Epithelial cell of proximal tubule (primary cell): ENCODE measurements around the gene GTF3C5. TPM values are rescaled to one million over a fixed set of nuclear protein-coding genes. Genes with fewer than 3 reads are reported as not detected.

Source experiments
- DNase-seq: peaks from one replicate; pipeline ENCODE4 v3.0.0-alpha.2; 2011; ENCODE audit warnings: low read depth
- H3K4me3 ChIP-seq: 2 replicates; pipeline ENCODE4 v1.5.1; 2011; ENCODE audit warnings: low read depth, mild to moderate bottlenecking, low read length
- total RNA-seq: library from RNA; depleted of rRNA; stranded (reverse); fragments of >200 nt; gene quantifications from 2 replicates; pipeline ENCODE4 v1.2.3, GENCODE V29; 2015
- TF ChIP-seq, protein P1 (sequence below): conservative IDR thresholded peaks from 2 replicates; pipeline ENCODE4 v1.5.1; 2012; ENCODE audit warnings: low read depth, mild to moderate bottlenecking, low read length

Gene GTF3C5
- total RNA-seq, 1 donor from 2014 or later: 112 TPM

DNA sequence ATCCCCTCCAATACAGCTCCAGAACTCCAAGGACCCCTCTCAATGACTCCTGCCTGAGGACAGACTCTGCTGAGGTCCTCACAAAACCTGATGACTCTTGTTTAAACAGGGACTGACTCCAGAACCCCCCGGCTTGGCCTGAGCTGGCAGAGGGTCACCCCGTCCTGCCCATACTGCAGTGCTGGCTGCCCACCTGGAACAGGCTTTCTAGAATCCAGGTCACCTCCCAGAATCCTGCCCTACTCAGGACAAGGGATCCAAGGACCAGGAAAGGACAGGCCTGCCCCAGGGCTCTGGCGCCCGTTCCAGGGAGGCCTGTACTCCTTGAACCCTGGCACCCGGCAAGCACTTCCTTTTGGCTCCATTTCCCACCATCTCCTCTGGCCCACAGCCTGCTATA, 68.1 kb downstream of the GTF3C5 start:
- DNase-seq: no peak
- no peak overlapping the region for H3K4me3 ChIP-seq
- TF ChIP-seq, protein P1, sequence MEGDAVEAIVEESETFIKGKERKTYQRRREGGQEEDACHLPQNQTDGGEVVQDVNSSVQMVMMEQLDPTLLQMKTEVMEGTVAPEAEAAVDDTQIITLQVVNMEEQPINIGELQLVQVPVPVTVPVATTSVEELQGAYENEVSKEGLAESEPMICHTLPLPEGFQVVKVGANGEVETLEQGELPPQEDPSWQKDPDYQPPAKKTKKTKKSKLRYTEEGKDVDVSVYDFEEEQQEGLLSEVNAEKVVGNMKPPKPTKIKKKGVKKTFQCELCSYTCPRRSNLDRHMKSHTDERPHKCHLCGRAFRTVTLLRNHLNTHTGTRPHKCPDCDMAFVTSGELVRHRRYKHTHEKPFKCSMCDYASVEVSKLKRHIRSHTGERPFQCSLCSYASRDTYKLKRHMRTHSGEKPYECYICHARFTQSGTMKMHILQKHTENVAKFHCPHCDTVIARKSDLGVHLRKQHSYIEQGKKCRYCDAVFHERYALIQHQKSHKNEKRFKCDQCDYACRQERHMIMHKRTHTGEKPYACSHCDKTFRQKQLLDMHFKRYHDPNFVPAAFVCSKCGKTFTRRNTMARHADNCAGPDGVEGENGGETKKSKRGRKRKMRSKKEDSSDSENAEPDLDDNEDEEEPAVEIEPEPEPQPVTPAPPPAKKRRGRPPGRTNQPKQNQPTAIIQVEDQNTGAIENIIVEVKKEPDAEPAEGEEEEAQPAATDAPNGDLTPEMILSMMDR: no peak

DNA sequence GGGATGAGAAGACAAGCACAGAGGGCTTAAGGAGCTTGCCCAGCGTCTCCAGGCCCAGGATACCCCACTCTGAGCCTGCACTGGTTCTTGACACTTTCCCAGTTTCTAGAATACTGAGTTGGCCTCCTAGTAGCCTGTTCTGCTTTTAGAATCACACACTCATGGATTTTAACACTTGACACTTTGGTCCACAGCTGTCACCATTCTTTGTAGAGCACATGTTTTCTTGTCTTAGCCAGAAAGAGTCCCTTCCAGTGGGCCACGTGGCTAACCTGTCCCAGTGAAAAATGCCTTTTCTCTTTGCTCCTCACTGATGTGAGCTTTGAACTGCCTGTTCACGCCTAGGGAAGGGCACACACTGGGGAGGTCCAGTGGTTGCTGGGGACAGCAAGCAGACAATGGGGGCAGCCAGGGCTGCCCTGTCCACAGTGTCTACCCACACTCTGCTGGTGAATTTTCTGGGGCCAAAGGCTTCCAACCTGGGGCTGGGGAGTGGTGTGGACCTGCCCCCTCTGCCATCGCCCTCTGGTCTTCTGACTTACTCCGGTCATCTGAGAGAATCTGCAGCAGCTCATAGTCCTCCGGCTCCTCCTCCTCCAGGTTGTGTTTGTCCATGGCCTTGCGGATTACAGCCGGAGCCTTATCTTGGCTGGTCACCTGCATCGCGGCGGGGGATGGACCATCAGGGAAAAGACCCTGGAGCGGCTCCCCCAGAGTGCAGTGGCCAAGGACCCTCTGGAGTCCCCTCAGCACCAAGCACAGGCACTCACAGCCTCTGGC, 69.1 kb downstream of the GTF3C5 start:
- no peak for DNase-seq
- no peak overlapping the region for H3K4me3 ChIP-seq
- TF ChIP-seq, protein P1: no peak

DNA sequence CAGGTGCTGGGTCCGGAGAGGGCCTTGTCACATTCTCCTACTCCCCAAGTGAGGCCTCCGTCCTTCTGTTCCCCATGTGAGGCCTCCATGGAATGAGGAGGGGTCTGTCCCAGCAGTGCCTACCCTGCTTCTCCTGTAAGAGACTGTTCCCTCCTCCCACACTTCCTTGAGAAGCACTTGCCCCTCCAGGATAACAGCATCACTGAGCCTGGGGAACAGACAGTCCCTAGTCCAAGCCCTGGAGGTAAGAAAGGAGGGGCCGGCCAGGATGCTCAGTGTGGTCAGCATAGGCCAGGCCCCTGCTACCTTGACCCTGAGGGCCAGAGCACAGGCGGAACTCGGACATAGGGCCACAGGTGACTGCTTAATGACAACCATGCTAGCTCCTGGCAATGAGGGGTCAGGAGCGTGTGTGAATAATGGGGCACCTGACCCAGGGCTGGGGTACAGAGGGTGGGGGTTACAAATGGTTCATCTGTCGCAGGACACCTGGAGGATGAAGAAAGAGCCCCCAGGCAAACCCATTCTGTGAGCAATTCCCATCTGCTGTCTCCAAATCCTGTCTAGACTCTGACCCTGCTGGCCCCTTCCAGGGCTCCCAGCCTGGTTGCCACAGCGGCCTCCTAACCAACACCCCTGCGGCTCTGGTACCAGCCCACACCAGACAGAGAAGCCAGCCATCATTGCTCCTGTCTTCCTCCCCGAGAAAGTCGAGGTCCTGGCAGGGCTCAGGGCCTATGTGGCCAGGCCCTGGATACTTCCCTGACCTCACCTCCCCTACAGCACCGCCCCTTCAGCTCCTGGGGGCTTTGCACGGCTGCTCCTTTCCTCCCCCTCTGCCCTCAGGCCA, 69.9 kb downstream of the GTF3C5 start:
- H3K4me3 ChIP-seq: no peak overlapping the region
- TF ChIP-seq, protein P1: no peak
- no peak for DNase-seq

DNA sequence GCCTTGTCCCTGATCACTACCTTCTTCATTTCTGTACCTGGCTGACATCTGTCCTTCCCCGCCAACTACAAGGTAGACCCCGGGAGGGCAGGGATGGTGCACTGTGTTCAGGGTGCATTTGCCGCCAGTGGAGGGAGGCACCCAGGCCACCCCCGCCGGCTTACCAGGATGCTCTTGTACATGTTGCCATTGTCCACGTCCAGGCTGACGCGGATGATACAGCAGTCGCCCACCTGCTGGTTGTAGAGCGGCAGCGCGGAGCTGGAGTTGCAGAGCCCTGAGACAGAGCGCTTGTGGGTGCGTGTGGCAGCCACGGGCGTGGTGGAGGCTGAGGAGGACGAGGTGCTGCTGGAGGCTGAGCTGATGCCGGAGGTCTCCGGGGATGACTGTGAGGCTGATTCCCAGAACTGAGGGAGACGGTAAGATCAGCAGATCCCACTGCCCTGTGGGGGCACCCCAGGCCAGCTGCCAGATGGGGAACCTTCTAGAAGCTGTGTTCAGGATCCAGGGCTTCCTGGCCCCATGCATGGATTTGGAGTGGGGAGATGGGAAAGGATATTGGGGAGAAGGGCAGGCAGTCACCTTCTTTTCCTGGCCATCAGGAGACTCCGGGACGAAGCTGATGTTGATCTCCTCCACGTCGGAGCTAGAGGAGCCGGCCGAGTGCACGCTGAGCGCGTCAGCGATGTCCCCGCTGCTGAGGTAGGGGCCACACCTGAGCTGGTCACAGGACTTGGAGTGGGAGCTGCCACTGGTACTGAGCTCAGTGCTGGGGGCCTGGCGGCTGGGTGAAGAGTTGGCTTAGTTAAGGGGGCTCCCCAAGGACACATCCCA, 70.8 kb downstream of the GTF3C5 start:
- TF ChIP-seq, protein P1: no peak
- DNase-seq: no peak
- no peak overlapping the region for H3K4me3 ChIP-seq

DNA sequence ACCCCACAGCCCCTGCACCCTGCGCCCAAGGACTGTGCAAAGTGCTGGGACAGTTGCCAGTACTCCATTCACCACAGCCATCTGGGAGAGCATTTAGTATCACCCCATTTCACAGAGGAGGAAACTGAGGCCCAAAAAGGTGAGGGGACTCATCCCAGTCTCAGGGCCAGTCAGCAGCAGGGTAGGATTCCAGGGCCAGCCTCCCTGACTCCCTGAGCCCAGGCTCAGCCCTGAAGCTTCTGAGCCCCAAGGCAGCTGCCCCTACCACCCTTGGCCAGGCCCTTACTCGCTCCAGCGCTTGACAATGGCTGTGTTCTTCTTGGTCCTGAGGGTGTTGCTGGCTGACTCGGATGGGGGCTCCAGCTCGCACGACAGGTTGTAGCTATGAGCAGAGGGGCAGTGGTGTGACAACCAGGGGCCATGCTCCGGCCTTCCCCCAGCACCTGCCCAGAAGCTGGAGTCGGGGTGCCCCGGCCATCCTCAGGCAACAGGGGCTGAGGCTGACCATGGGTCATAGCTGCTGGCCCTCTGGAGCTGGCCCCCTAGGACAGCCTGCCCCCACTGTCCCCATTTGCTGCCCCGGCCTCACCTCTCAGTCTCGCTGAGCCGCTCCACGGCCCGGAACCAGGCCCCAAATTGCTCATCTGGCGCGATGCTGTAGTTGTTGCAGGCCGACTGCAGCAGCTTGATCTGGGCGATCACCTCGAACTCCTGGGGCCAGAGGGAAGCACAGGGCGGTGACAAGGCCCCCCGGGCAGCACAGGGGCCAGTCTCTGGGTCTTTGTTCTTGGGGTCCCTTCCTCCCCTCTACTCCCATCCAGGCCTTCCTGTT, 71.6 kb downstream of the GTF3C5 start:
- TF ChIP-seq, protein P1: no peak
- DNase-seq: no peak
- no peak overlapping the region for H3K4me3 ChIP-seq
